ENCODE results near the gene GNAS-AS1. TPM values are rescaled to one million over a fixed set of nuclear protein-coding genes. Genes with fewer than 3 reads are reported as not detected.

The GNAS-AS1 gene
- total RNA-seq, 1 donor from 2014 or later = 1.3 TPM

- H3K27me3 ChIP-seq (ENCODE audit: control insufficient read depth, insufficient read depth, low read length) = no peaks in the 10 kb centered on the region
- H3K4me3 ChIP-seq (ENCODE audit: low read depth, low read length) = no peak overlapping the region
- H3K36me3 ChIP-seq (ENCODE audit: control insufficient read depth, insufficient read depth, low read length) = no peaks in the 10 kb centered on the region
- TF ChIP-seq CTCF (IDR thresholded peaks at IDR 0.05; ENCODE audit: insufficient read depth, low read length, poor library complexity, severe bottlenecking) = no peak
- no peak for DNase-seq (ENCODE audit: low read depth)
Measured at GRCh38 chr20:58877976-58878360, 27.3 kb upstream of the GNAS-AS1 start.

DNA sequence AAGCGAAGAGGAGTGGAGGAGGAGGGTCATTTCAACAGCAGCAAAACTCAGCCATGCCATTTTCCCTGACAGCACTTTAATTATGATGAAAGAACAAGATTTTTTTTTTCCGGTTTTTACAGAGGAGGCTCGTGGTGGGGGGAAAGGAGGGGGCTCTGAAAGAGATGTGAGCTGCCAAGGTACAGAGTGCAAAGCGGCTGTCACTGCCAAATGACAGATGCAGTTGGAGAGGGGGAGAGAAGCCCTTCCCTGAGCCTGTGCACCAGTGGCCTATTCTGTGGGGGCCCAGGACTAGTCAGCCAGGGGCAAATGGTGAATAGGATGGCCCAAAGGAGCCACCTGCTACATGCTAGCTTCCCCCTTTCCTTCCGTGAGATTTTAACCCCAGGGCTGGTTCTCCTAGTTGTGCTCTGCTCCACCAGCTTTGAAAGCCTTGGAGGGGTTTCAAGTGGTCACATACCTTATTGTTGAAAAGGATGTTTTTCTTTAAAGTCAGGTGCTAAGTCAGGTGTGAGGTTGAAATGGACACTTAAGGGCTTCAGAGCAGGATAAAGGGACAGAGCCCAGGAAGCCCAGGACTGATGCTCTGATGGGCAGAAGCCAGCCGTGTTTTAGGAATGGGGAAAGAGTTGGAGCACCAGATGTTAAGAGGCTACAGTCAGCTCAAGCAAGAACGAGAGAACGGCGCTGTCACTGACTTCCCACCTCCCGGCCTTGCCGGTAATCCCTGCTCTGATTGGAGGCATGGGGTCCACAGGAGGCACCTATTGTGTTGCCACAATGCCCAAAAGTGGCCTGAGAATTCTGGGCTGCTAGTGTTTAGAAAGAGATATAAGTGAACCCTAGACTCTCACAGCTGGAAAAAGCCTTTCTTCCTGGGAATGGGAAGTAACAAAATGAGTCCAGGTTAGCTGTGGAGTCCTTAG is 26.6 kb upstream of the GNAS-AS1 start:
- no peak for TF ChIP-seq CTCF (IDR thresholded peaks at IDR 0.05; ENCODE audit: insufficient read depth, low read length, poor library complexity, severe bottlenecking)
- H3K27me3 ChIP-seq (ENCODE audit: control insufficient read depth, insufficient read depth, low read length) = no peaks in the 10 kb centered on the region
- DNase-seq (ENCODE audit: low read depth) = no peak
- H3K4me3 ChIP-seq (ENCODE audit: low read depth, low read length) = no peak overlapping the region
- H3K36me3 ChIP-seq (ENCODE audit: control insufficient read depth, insufficient read depth, low read length) = no peaks in the 10 kb centered on the region

GRCh38 chr20:58876437-58876836 is 25.7 kb upstream of the GNAS-AS1 start:
- no peak for DNase-seq (ENCODE audit: low read depth)
- Histone ChIP-seq H3K36me3 (ENCODE audit: control insufficient read depth, insufficient read depth, low read length) (no peaks in the 10 kb centered on the region), H3K4me3 (ENCODE audit: low read depth, low read length) (no peak overlapping the region), H3K27me3 (ENCODE audit: control insufficient read depth, insufficient read depth, low read length) (no peaks in the 10 kb centered on the region)
- no peak for TF ChIP-seq CTCF (IDR thresholded peaks at IDR 0.05; ENCODE audit: insufficient read depth, low read length, poor library complexity, severe bottlenecking)

GRCh38 chr20:58875541-58876134 is 24.9 kb upstream of the GNAS-AS1 start:
- DNase-seq (ENCODE audit: low read depth) = no peak
- no peak for TF ChIP-seq CTCF (IDR thresholded peaks at IDR 0.05; ENCODE audit: insufficient read depth, low read length, poor library complexity, severe bottlenecking)
- Histone ChIP-seq H3K27me3 (ENCODE audit: control insufficient read depth, insufficient read depth, low read length) (no peaks in the 10 kb centered on the region), H3K36me3 (ENCODE audit: control insufficient read depth, insufficient read depth, low read length) (no peaks in the 10 kb centered on the region), H3K4me3 (ENCODE audit: low read depth, low read length) (no peak overlapping the region)

GRCh38 chr20:58875111-58875510 is 24.4 kb upstream of the GNAS-AS1 start:
- Histone ChIP-seq H3K4me3 (ENCODE audit: low read depth, low read length) (no peak overlapping the region), H3K27me3 (ENCODE audit: control insufficient read depth, insufficient read depth, low read length) (no peaks in the 10 kb centered on the region), H3K36me3 (ENCODE audit: control insufficient read depth, insufficient read depth, low read length) (no peaks in the 10 kb centered on the region)
- DNase-seq (ENCODE audit: low read depth) = no peak
- TF ChIP-seq CTCF (IDR thresholded peaks at IDR 0.05; ENCODE audit: insufficient read depth, low read length, poor library complexity, severe bottlenecking) = no peak
